HepG2 (cell line): ENCODE measurements around the gene JMJD6.

Experiments
- CEBPG ChIP-seq: IDR thresholded peaks from 2 replicates; pipeline ENCODE4 v1.6.1; 2016
- ELF4 ChIP-seq: sonication (generic); formaldehyde crosslinking; IDR thresholded peaks from 2 replicates; pipeline ENCODE4 v1.5.0; 2020; ENCODE audit warnings: missing genetic modification reagents, mild to moderate bottlenecking, moderate library complexity, borderline replicate concordance
- ESRRA ChIP-seq: sonication (generic); formaldehyde crosslinking; IDR thresholded peaks from 2 replicates; pipeline ENCODE4 v1.5.1; 2020; ENCODE audit warnings: mild to moderate bottlenecking, low read depth, missing genetic modification reagents
- MAFG ChIP-seq: sonication (generic); formaldehyde crosslinking; IDR thresholded peaks from 2 replicates; pipeline ENCODE4 v1.5.1; 2020; ENCODE audit warnings: mild to moderate bottlenecking, missing genetic modification reagents
- POLR2AphosphoS5 ChIP-seq: IDR thresholded peaks from 2 replicates; pipeline ENCODE4 v1.6.1; 2012; ENCODE audit warnings: low read depth, low read length
- TCF12 ChIP-seq, 2 experiments: fragments of 450-650 bp in 1 of 2; sonication (generic) in 1 of 2; formaldehyde crosslinking in 1 of 2; IDR thresholded peaks; 2 replicates each; pipeline versions ENCODE4 v1.6.1 to v1.8.0; 2017 to 2022; ENCODE audit warnings: antibody characterized with exemption in 1 of 2, mild to moderate bottlenecking in 1 of 2, missing genetic modification reagents in 1 of 2, moderate library complexity in 1 of 2
- ZFP1 ChIP-seq: IDR thresholded peaks from 2 replicates; pipeline ENCODE4 v1.6.1; 2016
- ZNF274 ChIP-seq: sonication (generic); formaldehyde crosslinking; IDR thresholded peaks from 2 replicates; pipeline ENCODE4 v1.5.1; 2020; ENCODE audit warnings: mild to moderate bottlenecking, missing genetic modification reagents
- ZNF781 ChIP-seq: sonication (generic); formaldehyde crosslinking; IDR thresholded peaks from 2 replicates; pipeline ENCODE4 v1.5.1; 2020; ENCODE audit warnings: borderline replicate concordance, mild to moderate bottlenecking, missing genetic modification reagents; ENCODE audit errors: not compliant biosample characterization
- TF ChIP-seq, protein P1 (sequence below): sonication (generic); formaldehyde crosslinking; IDR thresholded peaks from 2 replicates; pipeline ENCODE4 v1.5.0; 2020; ENCODE audit warnings: missing genetic modification reagents
- TF ChIP-seq, protein P2 (sequence below): IDR thresholded peaks from 2 replicates; pipeline ENCODE4 v1.6.1; 2012; ENCODE audit warnings: inconsistent platforms

DNA sequence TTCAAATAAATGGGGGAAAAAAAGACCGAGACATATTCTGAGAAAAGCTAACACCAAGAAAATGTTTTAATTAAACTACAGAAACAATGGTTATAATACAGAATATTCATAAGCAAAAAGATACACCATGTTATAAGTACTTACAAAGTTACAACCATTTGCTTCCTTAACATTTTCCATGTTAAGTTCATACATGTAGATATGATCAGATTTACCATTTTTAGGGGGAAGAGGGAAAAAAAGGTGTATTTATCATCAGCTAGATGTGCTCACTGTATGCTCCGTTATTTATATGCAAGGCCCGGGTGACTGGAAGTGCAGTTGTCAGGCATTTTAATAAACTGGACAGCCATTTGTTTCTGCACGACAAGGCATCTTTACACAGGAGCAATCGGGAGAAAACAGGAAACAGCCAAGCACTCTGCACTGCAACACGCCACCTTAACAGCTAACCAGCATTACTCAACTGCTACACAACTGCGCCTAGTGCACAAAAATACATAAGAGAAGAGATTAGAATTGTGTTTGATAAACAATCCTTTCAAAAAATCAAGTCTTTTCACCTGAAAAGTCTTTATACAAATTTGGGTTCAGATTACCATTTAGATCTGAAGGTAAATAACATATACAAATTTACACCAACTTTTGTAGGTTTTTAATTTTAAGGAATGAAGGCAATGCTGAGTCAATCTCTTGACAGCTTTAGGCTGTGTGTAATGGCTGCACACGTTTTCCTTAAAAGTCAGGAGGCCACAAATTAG is 7.9 kb upstream of the JMJD6 start:
- TF ChIP-seq MAFG (no peak), CEBPG (CRISPR knock-in tag) (no peak; the same call in 1 of the 2 replicates), ESRRA (CRISPR knock-in tag) (no peak), ZFP1 (no peak), TCF12 (IDR thresholded peaks at IDR 0.05) (no peak), TCF12 (CRISPR knock-in tag; IDR thresholded peaks at IDR 0.05) (no peak), ZNF274 (CRISPR knock-in tag) (no peak), ZNF781 (CRISPR knock-in tag) (no peak), ELF4 (CRISPR knock-in tag) (no peak), POLR2AphosphoS5 (0 out of 2 replicates have a peak, but pooled peaks have one; percentile 16)
- TF ChIP-seq, protein P1, sequence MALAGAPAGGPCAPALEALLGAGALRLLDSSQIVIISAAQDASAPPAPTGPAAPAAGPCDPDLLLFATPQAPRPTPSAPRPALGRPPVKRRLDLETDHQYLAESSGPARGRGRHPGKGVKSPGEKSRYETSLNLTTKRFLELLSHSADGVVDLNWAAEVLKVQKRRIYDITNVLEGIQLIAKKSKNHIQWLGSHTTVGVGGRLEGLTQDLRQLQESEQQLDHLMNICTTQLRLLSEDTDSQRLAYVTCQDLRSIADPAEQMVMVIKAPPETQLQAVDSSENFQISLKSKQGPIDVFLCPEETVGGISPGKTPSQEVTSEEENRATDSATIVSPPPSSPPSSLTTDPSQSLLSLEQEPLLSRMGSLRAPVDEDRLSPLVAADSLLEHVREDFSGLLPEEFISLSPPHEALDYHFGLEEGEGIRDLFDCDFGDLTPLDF (CRISPR knock-in tag), result no peak
- TF ChIP-seq, protein P2, sequence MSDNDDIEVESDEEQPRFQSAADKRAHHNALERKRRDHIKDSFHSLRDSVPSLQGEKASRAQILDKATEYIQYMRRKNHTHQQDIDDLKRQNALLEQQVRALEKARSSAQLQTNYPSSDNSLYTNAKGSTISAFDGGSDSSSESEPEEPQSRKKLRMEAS, result no peak; the same call in 1 of the 2 replicates
